Choroid plexus epithelial cell (primary cell): ENCODE results near the gene RASA2.

ENCODE experiments used
- DNase-seq: peaks from one replicate; pipeline ENCODE4 v3.0.0-alpha.2; 2010; ENCODE audit warnings: low read depth
- H3K4me3 ChIP-seq: 2 replicates; pipeline ENCODE4 v1.5.1; 2011; ENCODE audit warnings: low read depth, mild to moderate bottlenecking, control low read depth, low read length, moderate library complexity
- CTCF ChIP-seq: conservative IDR thresholded peaks from 2 replicates; pipeline ENCODE4 v1.5.1; 2011; ENCODE audit warnings: low read depth, mild to moderate bottlenecking, control low read depth, inconsistent platforms, low read length, moderate library complexity

RASA2 gene

GRCh38 chr3:141629976-141630375, 143.1 kb downstream of the RASA2 start:
- no peak for DNase-seq
- H3K4me3 ChIP-seq, result no peak overlapping the region
- no peak for TF ChIP-seq CTCF

- DNase-seq, result no peak
- H3K4me3 ChIP-seq, result no peak overlapping the region
- no peak for TF ChIP-seq CTCF
Measured at GRCh38 chr3:141632779-141633374, 146.1 kb downstream of the RASA2 start.

GRCh38 chr3:141642215-141642614, 155.4 kb downstream of the RASA2 start:
- no peak for DNase-seq
- no peak for TF ChIP-seq CTCF
- no peak overlapping the region for H3K4me3 ChIP-seq

- no peak overlapping the region for H3K4me3 ChIP-seq
- no peak for TF ChIP-seq CTCF
Measured at GRCh38 chr3:141643391-141643790, 156.6 kb downstream of the RASA2 start.

GRCh38 chr3:141643796-141644195, 157.0 kb downstream of the RASA2 start:
- no peak for DNase-seq
- no peak overlapping the region for H3K4me3 ChIP-seq
- TF ChIP-seq CTCF, result no peak

More at GRCh38 chr3:141643391-141643790, 156.6 kb downstream of the RASA2 start:
- DNase-seq, result peak; percentile 64

- TF ChIP-seq CTCF, result peak; percentile 85
- H3K4me3 ChIP-seq, result no peak overlapping the region
- peak; percentile 81 for DNase-seq
Measured at GRCh38 chr3:141644931-141645330, 158.1 kb downstream of the RASA2 start.
